ENCODE measurements around the gene TUBB2B.

DNA sequence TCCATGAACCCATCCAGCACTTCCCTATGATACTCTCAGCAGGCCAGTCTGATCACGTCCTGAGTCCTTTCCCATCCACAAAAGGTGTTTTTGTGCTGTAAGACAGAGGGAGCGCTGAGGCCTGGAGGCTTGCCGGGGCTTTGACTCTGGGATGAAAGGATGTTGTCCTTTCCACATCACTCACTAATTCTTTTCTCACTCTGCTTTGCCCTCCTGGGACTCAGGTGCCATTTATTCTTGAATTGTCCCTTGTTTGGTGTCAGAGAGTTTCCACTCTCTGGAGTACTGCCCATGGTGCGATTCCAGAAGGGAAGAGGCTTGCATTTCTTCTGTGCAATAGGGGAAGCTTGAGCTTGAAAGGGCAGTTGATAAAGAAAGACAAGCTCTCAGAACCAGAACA, 15.3 kb upstream of the TUBB2B start:
- no peak for TF ChIP-seq ZNF274 (IDR thresholded peaks at IDR 0.05; ENCODE audit: low read depth, low read length)
- no peak for TF ChIP-seq YY1 (IDR thresholded peaks at IDR 0.05; ENCODE audit: insufficient read depth, insufficient read length)

Measured in NT2/D1 (cell line).